Fibroblast of lung (primary cell): Measurements from ENCODE around the gene SEPTIN5.

Experiments
- EZH2 ChIP-seq: IDR thresholded peaks from 2 replicates; pipeline ENCODE4 v1.5.1; 2012; ENCODE audit warnings: low read length, control low read depth, mild to moderate bottlenecking; ENCODE audit errors: missing control alignments
- TF ChIP-seq, protein P1 (sequence below), 2 donors: IDR thresholded peaks in 1 of 2; conservative IDR thresholded peaks in 1 of 2; 1 replicate in 1 of 2; 2 replicates in 1 of 2; pipeline ENCODE4 v1.5.1; 2011 to 2012; ENCODE audit warnings: low read length in 2 of 2, control low read depth in 1 of 2, inconsistent platforms in 1 of 2, low read depth in 1 of 2, mild to moderate bottlenecking in 1 of 2

DNA sequence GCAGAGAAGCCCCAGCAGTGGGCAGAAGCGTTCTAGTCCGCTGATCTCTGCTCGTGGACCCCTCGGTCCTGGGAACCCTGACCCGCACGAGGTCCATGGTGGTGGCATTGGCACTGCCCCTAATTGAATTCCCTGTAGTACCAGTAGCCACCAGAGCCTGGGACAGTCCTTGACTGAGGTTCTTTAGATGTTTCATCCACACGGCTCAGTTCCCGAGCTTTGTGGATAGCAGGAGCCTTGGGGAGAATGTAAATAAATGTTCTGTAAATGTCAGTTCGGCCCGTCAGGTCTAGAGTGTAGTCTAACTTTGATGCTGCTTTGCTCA lies 39.4 kb upstream of the SEPTIN5 start:
- TF ChIP-seq, protein P1, sequence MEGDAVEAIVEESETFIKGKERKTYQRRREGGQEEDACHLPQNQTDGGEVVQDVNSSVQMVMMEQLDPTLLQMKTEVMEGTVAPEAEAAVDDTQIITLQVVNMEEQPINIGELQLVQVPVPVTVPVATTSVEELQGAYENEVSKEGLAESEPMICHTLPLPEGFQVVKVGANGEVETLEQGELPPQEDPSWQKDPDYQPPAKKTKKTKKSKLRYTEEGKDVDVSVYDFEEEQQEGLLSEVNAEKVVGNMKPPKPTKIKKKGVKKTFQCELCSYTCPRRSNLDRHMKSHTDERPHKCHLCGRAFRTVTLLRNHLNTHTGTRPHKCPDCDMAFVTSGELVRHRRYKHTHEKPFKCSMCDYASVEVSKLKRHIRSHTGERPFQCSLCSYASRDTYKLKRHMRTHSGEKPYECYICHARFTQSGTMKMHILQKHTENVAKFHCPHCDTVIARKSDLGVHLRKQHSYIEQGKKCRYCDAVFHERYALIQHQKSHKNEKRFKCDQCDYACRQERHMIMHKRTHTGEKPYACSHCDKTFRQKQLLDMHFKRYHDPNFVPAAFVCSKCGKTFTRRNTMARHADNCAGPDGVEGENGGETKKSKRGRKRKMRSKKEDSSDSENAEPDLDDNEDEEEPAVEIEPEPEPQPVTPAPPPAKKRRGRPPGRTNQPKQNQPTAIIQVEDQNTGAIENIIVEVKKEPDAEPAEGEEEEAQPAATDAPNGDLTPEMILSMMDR (conservative IDR thresholded peaks at IDR 0.05 in 1 of 2, IDR thresholded peaks at IDR 0.05 in 1 of 2; ENCODE audit: low read depth in 1 of 2, low read length in 2 of 2), result no peak
- TF ChIP-seq EZH2, result no peak
